Heart left ventricle (tissue), 16 donors: ENCODE measurements around the gene C16orf92. TPM values are rescaled to one million over a fixed set of nuclear protein-coding genes. Genes with fewer than 3 reads are reported as not detected.

Experiments
- ATAC-seq, 4 donors: fragments of 200-7000 bp; cut with Tn5 transposase; one replicate each; pipeline ENCODE4 v1.9.1; 2020 to 2022; ENCODE audit warnings: moderate library complexity in 4 of 4, mild to moderate bottlenecking in 3 of 4, moderate number of reproducible peaks in 1 of 4
- DNase-seq, 5 donors: peaks; one replicate each; pipeline ENCODE4 v3.0.0-alpha.2; 2020
- H3K27ac ChIP-seq, 12 donors: fragments of 200-600 bp; sonication (generic) in 4 of 12; one replicate each; pipeline versions ENCODE4 v1.5.0 to v1.8.0; 2016 to 2022; ENCODE audit warnings: mild to moderate bottlenecking in 2 of 12
- H3K27me3 ChIP-seq, 9 donors: fragments of 200-600 bp; sonication (generic) in 2 of 9; one replicate each; pipeline versions ENCODE4 v1.5.1 to v1.8.0; 2016 to 2022; ENCODE audit warnings: mild to moderate bottlenecking in 3 of 9
- H3K36me3 ChIP-seq, 9 donors: fragments of 200-600 bp; sonication (generic) in 2 of 9; one replicate each; pipeline versions ENCODE4 v1.5.0 to v1.8.0; 2018 to 2022; ENCODE audit warnings: mild to moderate bottlenecking in 2 of 9
- H3K4me1 ChIP-seq, 12 donors: fragments of 200-600 bp; sonication (generic) in 4 of 12; one replicate each; pipeline versions ENCODE4 v1.5.0 to v1.8.0; 2016 to 2022; ENCODE audit warnings: mild to moderate bottlenecking in 3 of 12
- H3K4me3 ChIP-seq, 12 donors: fragments of 200-600 bp; sonication (generic) in 4 of 12; one replicate each; pipeline versions ENCODE4 v1.5.0 to v1.8.0; 2017 to 2022; ENCODE audit warnings: mild to moderate bottlenecking in 9 of 12, moderate library complexity in 4 of 12
- H3K9me3 ChIP-seq, 12 donors: fragments of 200-600 bp; sonication (generic) in 4 of 12; one replicate each; pipeline versions ENCODE4 v1.5.0 to v1.8.0; 2016 to 2022; ENCODE audit warnings: mild to moderate bottlenecking in 1 of 12
- CTCF ChIP-seq, 12 donors: fragments of 200-600 bp; sonication (generic) in 4 of 12; IDR thresholded peaks; one replicate each; pipeline versions ENCODE4 v1.5.0 to v1.8.0; 2018 to 2022; ENCODE audit warnings: antibody characterized with exemption in 12 of 12, mild to moderate bottlenecking in 5 of 12
- POLR2A ChIP-seq, 2 donors: fragments of 450-650 bp; IDR thresholded peaks; one replicate each; pipeline ENCODE4 v1.6.1; 2017; ENCODE audit warnings: antibody characterized with exemption in 2 of 2, mild to moderate bottlenecking in 2 of 2, moderate library complexity in 2 of 2
- WGBS, 4 donors: extraction: QIAGEN DNeasy Blood & Tissue Kit in 2 of 4; methylation state at CpG; one replicate each; pipeline versions ENCODE4 v1.1.5 to v1.1.7; 2013 to 2018; 5-methylcytosine and 5-hydroxymethylcytosine counted together
- intact Hi-C, 10 donors: fragments of 100-400 bp; cut with DNase I; formaldehyde crosslinking; loops; one replicate each; pipeline versions ENCODE4 v1.11.1 to v1.14.2; 2022
- polyA plus RNA-seq, 2 donors: library from polyadenylated mRNA; stranded (reverse); fragments of 200-250 nt; gene quantifications; one replicate each; pipeline ENCODE4 v1.2.3, GENCODE V29; 2013
- total RNA-seq, 9 donors: library from RNA; depleted of rRNA in 2 of 9; stranded (reverse); fragments of >200 nt in 2 of 9; fragmentation: NEBNext Ultra II Directional in 3 of 9; extraction: Animal tissue kit (Norgen Biotek cat#: 25700) in 3 of 9; gene quantifications; one replicate each; pipeline versions ENCODE4 v1.1.0 to v1.2.4, GENCODE V29; 2016 to 2023
- donor health status: ischemic (EF 13 %, LVEDD 7.1; RV severe dilation, severe dysfunction).
- donor health status: healthy with polysubstance abuse.
- donor health status: DM: no; HTN: yes; CAD: no.
- donor health status: DM: no; HTN: no; CAD: no.
- donor health status: ischemic (EF 25% LVEDD 6.9; RV normal size, moderate dysfunction).
- donor health status: ischemic (EF 25% LVEDD 5.7; RV mildly dilated, moderate dysfunction).
- donor health status: healthy.
- donor health status: DM: yes; HTN: yes; CAD: no.
- donor health status: ischemic (EF 35%, LVEDD 5.7; RV mildly dilated, moderate dysfunction).
- donor health status: nonischemic (EF 11% LVEDD 7.7; RV severe dilation, severe dysfunction).
- donor health status: DM: yes; HTN: yes; CAD: no.
- donor health status: PGD.
- donor health status: ischemic (EF 29% LVEDD 5.4; RV normal size, mild dysfunction).
- donor health status: nonischemic (EF 23%, LVEDD 6.1; RV moderate dilation, normal function).

The C16orf92 gene
- total and polyA plus RNA-seq, 11 donors, result not detected

GRCh38 chr16:30054959-30055553 lies 32.1 kb downstream of the C16orf92 start:
- H3K9me3 ChIP-seq, result no peaks in the 10 kb centered on the region
- H3K27me3 ChIP-seq, result no peaks in the 10 kb centered on the region
- no peak for TF ChIP-seq POLR2A (IDR thresholded peaks at IDR 0.05)
- TF ChIP-seq CTCF (IDR thresholded peaks at IDR 0.05), result peak in 4 of 12 donors; percentile 18 to 33 (median 27)
- H3K27ac ChIP-seq, result no peak overlapping the region
- WGBS, 4 donors, result 43 to 50% (median 47%) methylated on average over 8 to 10 of the region's 10 CpGs
- no peaks in the 10 kb centered on the region for H3K36me3 ChIP-seq
- no peak for DNase-seq
- ATAC-seq, result peak in 1 of 4 donors; percentile 14
- no peak overlapping the region for H3K4me3 ChIP-seq
- intact Hi-C loops, result loop anchor here in 1 of 10 donors (5.0 kb wide), 1 partner anchor 53 kb away; no protein-coding TSS in a partner anchor
- H3K4me1 ChIP-seq, result peaks cover 0 to 27% (median 11%) of the 10 kb centered on the region in 12 donors

- Histone ChIP-seq H3K27me3 (no peaks in the 10 kb centered on the region), H3K4me1 (peaks cover 0 to 24% (median 18%) of the 10 kb centered on the region in 12 donors), H3K36me3 (no peaks in the 10 kb centered on the region), H3K9me3 (no peaks in the 10 kb centered on the region), H3K27ac (peak overlapping the region in 1 of 12 donors; percentile 40), H3K4me3 (no peak overlapping the region)
- DNase-seq (no peak), ATAC-seq (no peak)
- 78 to 82% (median 80%) methylated on average over 4 of the region's 4 CpGs for WGBS, 4 donors
- intact Hi-C loops, result loop anchor here in 4 of 10 donors (5.0 to 10.0 kb wide), 5 partner anchors 62 to 464 kb away; partner anchors contain the start of genes MAPK3 (in 2 of the 4), HIRIP3 (in 1 of the 4), INO80E (in 1 of the 4) and ZNF768 (in 1 of the 4)
- TF ChIP-seq CTCF (IDR thresholded peaks at IDR 0.05) (no peak), POLR2A (IDR thresholded peaks at IDR 0.05) (no peak)
Observed at GRCh38 chr16:30060346-30060745, 37.3 kb downstream of the C16orf92 start.

GRCh38 chr16:30060836-30061554 lies 38.0 kb downstream of the C16orf92 start:
- no peaks in the 10 kb centered on the region for H3K9me3 ChIP-seq
- intact Hi-C loops, result loop anchor here in 4 of 10 donors (5.0 to 10.0 kb wide), 5 partner anchors 61 to 464 kb away; partner anchors contain the start of genes MAPK3 (in 2 of the 4), HIRIP3 (in 1 of the 4), INO80E (in 1 of the 4) and ZNF768 (in 1 of the 4)
- no peaks in the 10 kb centered on the region for H3K36me3 ChIP-seq
- TF ChIP-seq POLR2A (IDR thresholded peaks at IDR 0.05) (no peak), CTCF (IDR thresholded peaks at IDR 0.05) (no peak)
- peaks cover 0 to 24% (median 18%) of the 10 kb centered on the region in 12 donors for H3K4me1 ChIP-seq
- WGBS, 4 donors, result 47 to 63% (median 54%) methylated on average over 2 of the region's 2 CpGs
- no peaks in the 10 kb centered on the region for H3K27me3 ChIP-seq
- H3K4me3 ChIP-seq, result no peak overlapping the region
- ATAC-seq (no peak), DNase-seq (peak in 3 of 5 donors; percentile 62 to 77 (median 71))
- H3K27ac ChIP-seq, result peak overlapping the region in 1 of 12 donors; percentile 40
